ENCODE data around the gene KRTAP10-2.
"Not testable (repeated sequence)": the region's sequence is repeated elsewhere in the genome, so short reads cannot be mapped to it uniquely, and the experiment has no call there.

Gene KRTAP10-2

DNA sequence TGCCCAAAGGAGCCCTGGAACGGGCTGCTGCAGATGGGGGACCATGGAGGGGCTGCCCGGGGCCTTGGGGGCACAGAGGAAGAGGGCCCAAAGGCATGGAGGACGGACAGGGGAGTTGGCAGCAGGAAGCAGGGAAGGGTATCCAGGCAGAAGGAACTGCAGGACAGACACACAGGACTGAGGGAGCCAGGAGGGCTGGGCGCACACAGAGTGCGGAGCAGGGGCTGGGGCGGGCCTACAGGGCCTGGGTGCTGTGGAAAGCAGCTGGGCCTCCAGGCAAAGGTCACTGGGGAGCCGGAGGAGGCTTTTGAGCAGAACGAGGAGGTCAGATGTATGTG is 39.4 kb downstream of the KRTAP10-2 start:
- no peak for DNase-seq

GRCh38 chr21:44511219-44511937 is 39.9 kb downstream of the KRTAP10-2 start:
- DNase-seq, result peak in 1 of 6 experiments; percentile 27

- DNase-seq, result peak; percentile 63 to 89 (median 76)
These were observed 40.6 kb downstream of the KRTAP10-2 start for GRCh38 chr21:44510508-44511218.

DNA sequence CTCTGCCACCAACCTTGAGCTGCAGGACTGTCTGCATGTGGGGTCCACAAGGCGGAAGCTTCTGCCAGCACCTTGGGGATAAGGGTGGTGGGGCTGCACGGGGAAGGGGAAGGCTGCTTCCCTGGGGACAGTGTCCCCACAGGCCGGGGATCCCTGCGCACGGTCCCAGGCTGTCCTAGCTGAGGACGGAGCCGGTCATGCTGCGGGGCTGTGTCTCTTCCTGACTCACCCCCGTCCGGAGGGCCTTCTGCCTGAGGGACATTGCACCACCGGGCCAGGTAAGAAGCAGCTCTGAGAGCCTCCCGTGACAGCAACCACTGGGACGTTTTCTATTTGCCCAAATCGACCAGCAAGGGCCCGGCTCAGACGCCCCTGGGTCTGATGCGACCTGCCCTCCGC is 41.2 kb downstream of the KRTAP10-2 start:
- DNase-seq, result no peak

GRCh38 chr21:44509539-44509938 is 41.8 kb downstream of the KRTAP10-2 start:
- DNase-seq, result no peak

- DNase-seq, result no peak
These were observed 42.4 kb downstream of the KRTAP10-2 start for GRCh38 chr21:44508711-44509445.

GRCh38 chr21:44508426-44508710 is 42.9 kb downstream of the KRTAP10-2 start:
- DNase-seq, result no peak

DNA sequence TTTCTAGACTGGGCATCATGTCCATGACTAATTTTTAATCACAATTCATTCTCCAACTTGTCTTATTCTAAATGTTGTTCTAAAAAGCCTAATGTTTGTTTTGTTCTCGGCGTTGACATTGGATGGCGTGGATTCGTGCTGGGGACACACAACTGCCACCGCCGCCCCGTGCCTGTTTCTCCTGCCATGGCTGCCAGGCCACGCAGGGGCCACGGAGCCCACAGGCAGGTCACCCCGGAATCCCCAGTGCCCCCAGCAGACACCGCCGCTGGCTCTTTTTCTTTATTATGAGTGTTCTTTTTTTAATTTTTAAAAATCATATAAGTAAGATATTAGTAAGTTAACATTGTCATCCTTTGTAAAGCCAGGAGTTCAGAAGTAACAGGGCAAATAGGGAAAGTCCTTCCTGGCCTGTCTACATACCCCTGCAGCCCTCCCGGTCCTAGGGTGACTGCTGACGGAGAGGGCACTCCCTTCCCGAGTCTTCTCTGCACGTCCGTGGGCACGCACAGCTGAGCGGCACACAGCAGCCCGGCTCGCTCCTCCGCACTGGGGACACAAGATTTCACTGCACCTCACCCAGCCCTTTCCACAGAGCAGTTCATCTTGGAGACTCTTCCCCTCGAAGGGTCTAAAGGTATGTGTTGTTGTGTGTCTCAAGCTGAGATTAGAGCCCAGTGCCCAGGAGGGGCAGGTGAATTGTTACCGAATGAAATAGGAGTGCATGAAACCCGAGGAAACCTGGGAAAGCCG is 43.5 kb downstream of the KRTAP10-2 start:
- no peak for DNase-seq

GRCh38 chr21:44506279-44507255 is 44.7 kb downstream of the KRTAP10-2 start:
- no peak for DNase-seq

DNA sequence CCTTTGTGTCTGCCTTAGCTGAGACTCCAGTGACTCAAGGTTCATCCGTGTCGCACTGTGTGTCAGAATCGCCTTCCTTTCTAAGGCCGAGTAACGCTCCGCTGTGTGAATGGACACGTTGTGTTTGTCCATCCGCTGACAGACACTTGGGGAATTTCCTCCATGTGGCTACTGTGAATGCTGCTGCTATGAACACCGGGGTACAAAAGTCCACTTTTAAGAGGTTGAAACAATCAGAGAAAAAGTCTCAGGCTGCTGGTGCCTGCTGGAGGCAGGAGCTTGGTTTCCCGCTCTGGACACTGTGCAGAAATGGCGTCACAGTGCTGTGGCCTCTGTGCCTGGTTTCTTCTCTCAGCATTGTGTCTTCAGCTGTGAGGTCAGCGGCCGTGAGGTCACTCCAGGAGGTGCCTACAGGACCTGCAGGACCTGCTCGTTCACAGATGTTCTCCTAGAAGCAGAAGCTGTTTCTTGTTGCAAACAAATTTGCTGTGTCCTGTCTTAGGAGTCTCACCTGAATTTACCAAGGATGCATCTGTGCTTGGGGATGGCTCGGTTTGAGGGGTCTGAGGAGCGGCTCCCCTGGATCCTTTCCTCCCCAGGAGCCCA is 45.5 kb downstream of the KRTAP10-2 start:
- no peak for DNase-seq

DNA sequence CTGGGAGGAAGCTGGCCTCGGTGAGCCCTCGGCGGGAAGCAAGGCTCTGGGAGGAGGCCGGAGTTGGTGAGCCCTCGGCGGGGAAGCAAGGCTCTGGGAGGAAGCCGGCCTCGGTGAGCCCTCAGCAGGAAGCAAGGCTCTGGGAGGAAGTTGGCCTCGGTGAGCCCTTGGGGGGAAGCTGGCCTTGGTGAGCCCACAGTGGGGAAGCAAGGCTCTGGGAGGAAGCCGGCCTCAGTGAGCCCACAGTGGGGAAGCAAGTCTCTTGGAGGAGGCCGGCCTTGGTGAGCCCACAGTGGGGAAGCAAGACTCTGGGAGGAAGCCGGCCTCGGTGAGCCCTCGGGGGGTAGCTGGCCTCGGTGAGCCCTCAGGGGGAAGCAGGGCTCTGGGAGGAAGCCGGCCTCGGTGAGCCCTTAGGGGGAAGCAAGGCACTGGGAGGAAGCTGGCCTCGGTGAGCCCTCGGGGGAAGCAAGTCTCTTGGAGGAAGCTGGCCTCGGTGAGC is 47.4 kb downstream of the KRTAP10-2 start:
- peak in 2 of 6 experiments; percentile 14 to 18 for DNase-seq

DNA sequence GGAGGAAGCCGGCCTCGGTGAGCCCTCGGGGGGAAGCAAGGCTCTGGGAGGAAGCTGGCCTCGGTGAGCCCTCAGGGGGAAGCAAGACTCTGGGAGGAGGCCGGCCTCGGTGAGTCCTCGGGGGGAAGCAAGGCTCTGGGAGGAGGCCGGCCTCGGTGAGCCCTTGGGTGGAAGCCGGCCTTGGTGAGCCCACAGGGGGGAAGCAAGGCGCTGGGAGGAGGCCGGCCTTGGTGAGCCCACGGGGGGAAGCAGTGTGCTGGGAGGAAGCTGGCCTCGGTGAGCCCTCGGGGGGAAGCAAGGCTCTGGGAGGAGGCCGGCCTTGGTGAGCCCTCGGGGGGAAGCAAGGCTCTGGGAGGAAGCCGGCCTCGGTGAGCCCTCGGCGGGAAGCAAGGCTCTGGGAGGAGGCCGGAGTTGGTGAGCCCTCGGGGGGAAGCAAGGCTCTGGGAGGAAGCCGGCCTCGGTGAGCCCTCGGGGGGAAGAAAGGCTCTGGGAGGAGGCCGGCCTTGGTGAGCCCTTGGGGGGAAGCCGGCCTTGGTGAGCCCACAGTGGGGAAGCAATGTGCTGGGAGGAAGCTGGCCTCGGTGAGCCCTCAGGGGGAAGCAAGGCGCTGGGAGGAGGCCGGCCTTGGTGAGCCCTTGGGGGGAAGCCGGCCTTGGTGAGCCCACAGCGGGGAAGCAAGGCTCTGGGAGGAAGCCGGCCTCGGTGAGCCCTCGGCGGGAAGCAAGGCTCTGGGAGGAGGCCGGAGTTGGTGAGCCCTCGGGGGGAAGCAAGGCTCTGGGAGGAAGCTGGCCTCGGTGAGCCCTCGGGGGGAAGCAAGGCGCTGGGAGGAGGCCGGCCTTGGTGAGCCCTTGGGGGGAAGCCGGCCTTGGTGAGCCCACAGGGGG is 48.1 kb downstream of the KRTAP10-2 start:
- DNase-seq, result not testable (repeated sequence)

DNA sequence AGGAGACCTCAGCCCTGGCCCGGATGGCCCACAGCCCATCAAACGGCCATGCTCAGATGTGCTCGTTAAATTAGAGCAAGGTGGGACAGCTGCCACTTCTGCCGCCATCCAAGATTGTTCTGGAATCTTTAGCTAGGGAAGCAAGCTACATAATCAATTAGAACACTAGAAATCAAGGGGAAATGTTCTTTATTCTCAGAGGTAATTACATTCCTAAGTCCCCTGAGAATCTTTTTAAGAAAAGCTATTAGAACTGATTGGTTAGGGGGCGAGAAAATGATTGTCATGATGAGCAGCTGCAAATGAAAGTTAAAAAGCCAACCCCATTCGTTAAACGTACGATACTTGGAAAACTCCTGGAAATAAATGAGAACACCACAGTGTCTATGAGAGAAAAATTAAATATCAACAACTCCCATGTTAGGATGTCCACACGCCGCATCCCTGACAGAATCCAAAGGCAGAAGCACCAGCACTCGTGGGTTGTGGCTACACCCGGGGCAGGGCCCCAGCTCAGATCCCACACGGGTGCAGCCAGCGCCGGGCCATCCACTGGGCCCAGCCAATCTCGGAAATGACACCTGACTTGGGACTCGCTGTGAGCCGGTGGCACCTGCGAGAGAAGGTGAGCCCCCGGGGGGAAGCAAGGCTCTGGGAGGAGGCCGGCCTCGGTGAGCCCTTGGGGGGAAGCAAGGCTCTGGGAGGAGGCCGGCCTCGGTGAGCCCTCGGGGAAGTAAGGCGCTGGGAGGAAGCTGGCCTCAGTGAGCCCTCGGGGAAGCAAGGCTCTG is 48.9 kb downstream of the KRTAP10-2 start:
- DNase-seq, result no peak
